Kasumi-1 (cell line): Measurements from ENCODE around the gene PIK3IP1.
"Not testable (repeated sequence)": the region's sequence is repeated elsewhere in the genome, so short reads cannot be mapped to it uniquely, and the experiment has no call there.

Experiments used
- DNase-seq, 2 experiments: peaks; one replicate each; lab custom pipeline; 2025; lab: John Stamatoyannopoulos, UW

The PIK3IP1 gene

DNA sequence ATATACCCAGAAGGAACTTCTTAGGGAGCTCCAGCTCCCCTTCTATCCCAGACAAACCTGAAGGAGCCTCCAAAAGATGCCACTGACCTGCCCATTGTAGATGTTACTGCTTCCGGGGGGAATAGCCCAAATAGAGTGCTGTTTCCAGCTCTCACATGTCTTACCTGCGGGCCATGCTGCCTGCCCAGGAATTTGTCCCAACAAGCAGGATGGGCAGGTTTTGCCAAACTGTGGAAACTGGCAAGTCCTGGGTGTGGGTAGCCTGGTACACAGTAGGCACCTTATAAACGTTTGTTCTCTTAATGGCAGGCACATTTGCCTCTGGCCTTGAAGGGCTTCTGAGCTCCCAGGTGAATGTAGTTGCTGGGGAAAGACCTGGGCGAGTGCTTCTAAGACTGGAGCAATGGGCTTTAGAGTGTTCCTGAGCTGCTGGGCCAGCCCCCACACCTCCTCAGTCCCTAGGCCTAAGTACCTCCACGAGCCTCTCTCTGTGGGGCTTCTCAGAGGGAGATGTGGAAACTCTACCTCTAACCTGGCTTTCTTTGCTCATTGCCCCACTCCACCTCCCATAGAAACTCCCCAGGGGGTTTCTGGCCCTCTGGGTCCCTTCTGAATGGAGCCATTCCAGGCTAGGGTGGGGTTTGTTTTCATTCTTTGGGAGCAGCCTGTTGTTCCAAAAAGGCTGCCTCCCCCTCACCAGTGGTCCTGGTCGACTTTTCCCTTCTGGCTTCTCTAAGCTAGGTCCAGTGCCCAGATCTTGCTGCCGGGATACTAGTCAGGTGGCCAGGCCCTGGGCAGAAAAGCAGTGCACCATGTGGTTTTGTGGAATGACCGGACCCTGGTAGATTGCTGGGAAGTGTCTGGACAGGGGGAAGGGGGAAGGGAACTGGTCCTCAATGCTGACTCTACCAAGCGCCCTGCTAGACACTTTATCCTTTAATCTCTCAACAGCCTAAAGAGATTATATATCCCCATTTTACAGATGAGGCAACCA lies 43.0 kb downstream of the PIK3IP1 start:
- DNase-seq, result no peak

DNA sequence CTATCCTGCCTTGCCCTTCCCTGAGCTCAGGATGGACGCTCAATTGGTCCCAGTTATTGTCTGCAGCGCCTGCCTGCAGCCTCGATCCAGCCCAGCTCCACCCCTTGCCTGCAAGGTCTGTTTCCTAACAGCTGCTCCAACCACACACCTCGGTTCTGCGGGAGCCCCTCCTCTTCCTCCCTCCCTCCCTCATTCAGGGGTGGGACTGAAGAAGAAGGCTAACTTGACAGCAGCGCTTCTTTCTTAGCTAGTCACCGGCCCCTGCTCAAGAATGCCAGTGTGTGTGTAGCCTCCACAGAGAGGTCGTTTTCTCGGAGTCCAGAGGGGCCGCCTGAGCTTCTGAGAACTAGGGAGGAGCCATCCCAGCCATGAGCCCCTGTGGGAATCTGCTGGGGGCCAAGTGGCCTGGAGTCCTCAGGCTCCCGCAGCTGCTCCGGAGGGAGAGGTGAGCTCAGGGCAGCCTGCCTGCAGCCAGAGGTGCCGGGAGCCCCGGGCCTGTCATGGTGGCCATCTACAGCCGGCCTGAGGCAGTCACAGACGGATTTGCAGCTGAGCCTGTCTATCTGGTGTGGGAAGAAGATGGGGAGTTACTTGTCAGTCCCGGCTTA lies 44.0 kb downstream of the PIK3IP1 start:
- DNase-seq, result peak; percentile 84 to 90

DNA sequence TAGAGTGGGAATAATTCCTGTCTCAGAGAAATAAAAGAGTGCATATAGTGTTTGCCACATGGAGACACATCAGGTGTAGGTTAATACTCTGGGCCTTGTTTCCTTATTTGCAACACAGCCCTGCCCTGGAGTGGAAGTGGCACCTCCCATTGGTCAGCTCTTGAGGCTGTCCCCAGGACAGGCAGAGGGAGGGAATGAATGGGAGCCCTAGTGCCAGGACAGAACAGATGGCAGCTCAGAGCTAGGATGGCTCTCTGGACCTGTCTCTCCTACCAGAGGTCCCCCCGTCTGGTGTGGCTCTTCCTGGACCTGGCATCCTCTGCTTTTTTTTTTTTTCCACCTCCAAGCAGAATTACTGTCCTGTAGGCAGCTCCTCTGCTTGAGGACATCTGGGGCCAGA lies 44.6 kb downstream of the PIK3IP1 start:
- no peak for DNase-seq

DNA sequence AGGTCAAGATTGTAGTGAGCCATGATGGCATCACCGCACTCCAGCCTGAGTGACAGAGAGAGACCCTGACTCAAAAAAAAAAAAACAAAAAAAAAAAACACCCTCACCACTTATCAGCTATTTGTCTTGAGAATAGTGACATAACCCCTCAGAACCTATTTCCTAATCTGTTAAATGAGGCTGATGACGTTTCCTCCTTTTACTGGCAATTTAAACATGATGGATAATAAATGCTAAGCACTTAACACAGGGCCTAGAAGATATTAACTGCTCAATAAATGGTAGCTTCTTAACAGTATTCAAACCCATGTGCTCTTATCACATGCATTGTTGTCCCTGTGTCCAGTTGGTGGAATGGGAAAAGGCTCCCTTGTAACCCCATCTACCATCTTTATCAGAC lies 45.6 kb downstream of the PIK3IP1 start:
- DNase-seq, result no peak

DNA sequence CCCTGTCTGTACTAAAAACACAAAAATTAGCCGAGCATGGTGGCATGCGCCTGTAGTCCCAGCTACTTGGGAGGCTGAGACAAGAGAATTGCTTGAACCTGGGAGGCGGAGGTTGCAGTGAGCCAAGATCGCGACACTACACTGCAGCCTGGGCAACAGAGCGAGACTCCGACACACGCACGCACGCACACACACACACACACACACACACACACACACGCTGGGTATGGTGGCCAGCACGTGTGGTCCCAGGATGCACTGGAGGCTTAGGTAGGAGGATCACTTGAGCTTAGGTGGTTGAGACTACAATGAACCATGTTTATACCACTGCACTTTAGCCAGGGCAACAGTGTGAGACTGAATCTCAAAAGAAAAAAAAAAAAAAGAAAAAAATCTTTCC lies 46.3 kb downstream of the PIK3IP1 start:
- DNase-seq, result not testable (repeated sequence)

DNA sequence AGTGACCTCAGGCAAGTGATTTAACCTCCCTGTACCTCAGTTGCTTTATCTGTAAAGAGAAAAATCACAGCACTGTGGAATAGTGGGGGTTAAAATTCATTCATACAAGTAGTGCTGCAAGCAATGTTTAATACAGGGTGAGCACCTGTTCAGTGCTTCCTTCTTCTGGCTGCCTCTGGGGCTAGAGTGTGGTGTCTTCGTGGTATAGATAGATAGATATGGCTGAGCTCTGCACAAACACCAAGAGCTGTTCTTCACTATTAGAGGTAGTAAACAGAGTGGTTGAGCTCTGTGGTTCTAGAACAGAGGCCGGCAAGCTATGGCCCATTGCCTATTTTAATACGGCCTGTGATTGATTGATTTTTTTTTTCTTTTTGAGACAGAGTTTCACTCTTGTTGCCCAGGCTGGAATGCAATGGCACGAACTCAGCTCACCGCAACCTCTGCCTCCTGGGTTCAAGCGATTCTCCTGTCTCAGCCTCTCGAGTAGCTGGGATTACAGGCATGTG lies 47.3 kb downstream of the PIK3IP1 start:
- DNase-seq, result no peak

DNA sequence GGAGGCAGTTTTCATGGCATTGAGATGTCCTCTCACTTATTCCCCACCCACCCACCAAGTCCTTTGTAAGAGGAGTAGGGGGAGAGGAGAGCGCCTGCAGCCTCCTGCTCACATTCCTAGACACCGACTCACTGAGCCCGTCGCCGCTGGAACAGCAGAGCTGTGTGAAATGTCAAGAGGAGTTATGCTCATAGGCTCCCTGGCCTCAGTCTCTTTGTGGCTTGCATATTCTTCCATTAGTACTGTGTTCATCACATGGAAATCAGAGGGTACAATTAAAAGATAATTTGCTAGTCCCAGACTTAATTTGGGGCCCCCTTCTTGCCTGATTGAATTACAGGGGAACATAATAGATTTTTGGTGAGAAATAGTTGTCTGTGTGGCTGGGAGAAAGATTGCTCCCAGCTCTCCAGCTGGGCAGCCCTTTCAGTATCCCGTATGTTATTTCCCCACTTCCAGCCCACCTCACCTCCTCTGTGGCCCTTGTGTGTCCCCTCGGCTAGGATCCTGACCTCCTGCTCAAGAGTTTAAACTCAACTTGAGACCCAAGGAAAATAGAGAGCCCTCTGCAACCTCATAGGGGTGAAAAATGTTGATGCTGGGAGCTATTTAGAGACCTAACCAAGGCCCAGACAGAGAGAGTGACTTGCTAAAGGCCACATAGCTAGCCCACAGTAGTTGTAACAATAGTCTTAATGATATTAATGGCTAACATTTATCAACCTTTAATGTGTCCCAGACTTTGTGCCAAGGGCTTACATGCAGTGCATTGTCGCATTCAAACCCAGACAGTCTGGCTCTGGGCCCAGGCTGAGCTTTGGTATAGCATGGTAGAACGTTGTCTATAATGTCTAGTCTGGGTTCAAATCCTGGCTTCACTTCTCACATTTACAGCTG lies 48.0 kb downstream of the PIK3IP1 start:
- no peak for DNase-seq

DNA sequence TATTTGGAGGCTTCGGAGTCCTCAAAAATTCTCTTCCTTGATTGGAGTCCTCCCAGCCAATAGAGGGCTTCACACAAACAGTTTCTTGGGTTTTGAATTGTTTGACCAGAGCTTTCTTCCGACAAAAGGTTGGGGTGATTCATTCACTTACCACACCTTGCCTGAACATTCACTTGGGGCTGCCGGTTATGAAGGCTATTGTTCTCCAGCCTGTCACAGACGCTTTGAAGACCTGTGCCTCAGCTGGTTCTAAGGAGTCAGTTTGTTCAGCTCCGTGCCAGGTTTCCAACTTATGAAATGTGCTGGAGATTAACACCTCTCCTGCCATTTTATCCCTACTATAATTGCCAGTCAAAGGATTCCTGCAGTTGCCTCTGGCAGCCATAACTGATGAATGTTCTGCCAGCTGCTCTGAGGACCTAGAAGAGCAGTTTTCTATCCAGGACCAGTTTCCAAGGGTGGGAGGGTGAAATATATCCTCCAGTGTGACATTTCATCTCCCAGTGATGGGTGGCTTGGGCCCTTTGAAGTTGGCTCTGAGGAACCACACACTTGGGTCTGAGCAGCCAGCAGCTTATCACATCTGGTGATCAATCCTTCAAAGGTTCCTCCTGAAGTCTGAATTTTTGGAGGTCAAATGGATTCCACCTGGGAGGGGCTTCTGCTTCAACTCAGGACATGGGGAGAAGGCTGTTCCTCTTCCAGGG lies 48.8 kb downstream of the PIK3IP1 start:
- no peak for DNase-seq

DNA sequence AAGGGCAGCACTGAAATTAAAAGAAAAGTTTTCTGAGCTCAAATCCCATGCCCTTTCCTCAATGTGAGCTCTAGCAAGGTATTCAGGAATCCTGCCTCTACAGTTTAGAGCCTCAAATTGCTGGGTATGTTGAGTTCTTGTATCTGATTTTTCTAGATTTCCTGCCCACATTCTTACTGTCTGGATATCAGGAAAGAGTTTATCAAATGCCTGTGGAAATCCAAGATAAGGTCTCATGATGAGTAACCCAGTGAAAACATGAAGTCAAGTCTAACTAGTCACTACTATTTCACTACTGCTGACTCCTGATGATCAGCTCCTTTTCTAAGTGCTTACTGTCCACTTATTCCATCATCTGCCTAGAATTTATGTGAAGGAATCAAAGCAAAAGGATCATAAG lies 50.4 kb downstream of the PIK3IP1 start:
- no peak for DNase-seq

DNA sequence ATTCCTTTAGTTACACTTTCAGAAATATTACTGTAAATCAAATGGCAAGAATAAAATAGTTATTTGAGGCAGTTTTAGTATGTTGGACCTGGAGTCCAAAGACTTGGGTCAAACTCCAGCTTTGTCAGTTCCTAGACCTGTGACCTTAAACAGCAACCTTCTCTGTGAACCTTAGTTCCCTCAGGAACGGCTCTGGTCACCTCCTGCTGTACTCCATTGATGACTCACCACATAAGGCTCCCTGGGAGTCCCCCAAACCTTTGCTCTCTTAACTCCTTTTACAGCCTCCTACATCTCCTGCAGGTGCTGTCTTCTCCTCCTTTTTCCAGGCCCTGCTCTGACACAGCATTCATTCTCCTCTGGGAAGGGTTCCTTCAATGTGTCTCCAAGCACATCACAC lies 51.1 kb downstream of the PIK3IP1 start:
- no peak for DNase-seq

DNA sequence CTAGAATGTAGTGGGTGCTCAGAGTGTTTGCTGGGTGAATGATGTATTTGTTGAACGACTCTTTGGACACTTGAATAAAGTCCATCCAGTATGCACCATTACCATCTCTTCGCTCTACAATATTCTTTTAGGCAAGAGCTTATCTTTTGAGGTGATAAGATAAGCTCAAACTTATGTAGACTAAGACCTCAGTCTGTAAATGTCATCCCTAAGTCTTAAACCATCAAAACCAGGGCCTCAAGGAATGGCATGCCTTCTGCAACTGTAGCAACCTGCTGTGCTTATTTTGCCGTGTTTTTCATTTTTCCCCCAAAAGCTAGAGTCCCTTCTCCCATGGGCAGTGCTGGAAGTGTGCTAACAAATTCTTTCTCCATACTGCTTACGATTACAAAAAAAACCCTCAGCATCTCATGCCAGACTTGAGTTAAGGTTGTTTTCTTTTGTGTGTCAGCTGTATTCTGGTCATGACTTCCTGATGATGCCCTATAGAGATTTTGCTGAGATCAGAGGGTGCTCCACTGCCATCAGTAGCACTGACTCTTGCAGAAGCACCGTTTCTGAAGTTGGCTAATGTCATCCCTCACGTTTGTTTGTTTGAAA lies 52.4 kb downstream of the PIK3IP1 start:
- DNase-seq, result no peak

DNA sequence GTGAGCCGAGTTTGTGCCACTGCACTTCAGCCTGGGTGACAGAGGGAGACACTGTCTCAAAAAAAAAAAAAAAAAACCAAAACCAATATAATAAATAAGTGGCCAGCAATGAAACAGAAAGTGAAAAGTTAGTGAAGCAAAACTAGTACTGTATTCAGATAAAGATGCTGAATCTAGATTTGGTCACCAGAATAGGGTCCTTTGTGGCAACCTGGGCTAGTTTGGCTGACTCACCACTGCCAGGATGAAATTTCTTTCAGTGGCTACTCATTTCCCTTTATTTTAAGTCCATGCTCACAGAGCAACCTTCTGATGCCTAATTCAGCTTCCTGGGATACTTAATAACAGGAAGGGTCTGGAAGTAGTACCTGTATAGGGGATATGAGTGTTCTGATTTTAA lies 54.2 kb downstream of the PIK3IP1 start:
- DNase-seq, result no peak

DNA sequence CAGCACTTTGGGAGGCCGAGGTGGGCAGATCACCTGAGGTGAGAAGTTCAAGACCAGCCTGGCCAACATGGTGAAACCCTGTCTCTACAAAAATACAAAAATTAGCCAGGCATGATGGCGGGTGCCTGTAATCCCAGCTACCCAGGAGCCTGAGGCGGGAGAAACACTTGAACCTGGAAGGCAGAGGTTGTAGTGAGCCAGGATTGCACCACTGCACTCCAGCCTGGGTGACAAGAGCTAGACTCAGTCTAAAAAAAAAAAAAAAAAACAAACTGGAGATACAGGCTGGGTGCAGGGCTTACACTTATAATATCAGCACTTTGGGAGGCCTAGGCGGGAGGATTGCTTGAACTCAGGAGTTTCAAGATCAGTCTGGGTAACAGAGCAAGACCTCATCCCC lies 56.2 kb downstream of the PIK3IP1 start:
- DNase-seq, result not testable (repeated sequence)

DNA sequence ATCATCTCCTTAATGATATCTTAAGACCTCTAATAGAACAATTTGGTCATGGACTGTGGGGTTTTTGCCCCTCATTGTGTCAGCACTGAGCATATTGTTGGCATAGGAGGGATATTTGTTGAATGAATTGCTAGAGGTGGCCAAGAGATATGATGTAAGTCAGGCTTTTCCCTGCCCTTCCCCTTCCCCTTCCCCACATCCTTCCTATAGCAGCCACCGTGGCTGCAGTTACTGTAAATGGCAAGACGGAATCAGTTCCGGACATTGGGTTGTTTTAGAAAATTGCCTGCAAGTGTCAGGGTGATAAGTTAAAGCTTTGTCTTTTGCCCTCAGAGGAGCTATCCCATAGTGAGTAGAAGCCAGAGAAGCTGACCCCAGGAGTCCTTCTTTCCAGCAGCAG lies 57.2 kb downstream of the PIK3IP1 start:
- peak; percentile 50 to 53 for DNase-seq

DNA sequence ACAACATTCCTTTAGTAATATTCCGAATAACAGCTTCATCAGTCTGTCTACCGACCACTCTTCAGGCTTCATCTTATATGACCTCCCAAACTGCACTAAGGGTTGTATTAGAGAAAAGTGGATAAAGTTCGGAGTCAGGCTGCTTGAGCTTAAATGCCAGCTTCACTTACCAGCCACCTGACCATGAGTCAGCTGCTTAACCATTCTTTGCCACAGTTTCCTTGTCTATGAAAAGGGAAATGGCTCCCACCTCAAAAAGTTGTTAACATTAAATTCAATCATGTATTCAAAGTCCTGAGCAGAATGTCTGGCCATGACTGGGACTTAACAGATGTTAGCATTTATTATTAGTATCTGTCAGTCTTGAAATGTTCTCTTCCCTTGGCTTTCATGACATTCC lies 59.3 kb downstream of the PIK3IP1 start:
- peak in 1 of 2 experiments; percentile 10 for DNase-seq
